Adipose tissue (tissue), 3 donors: ENCODE data around the gene FBLN1. TPM values are rescaled to one million over a fixed set of nuclear protein-coding genes. Genes with fewer than 3 reads are reported as not detected.
"Not testable (repeated sequence)": the region's sequence is repeated elsewhere in the genome, so short reads cannot be mapped to it uniquely, and the experiment has no call there.

Experiments
- H3K27ac ChIP-seq: one replicate; pipeline ENCODE4 v1.5.1; 2013; ENCODE audit warnings: low read depth, low read length
- whole genome bisulfite sequencing, 3 donors: extraction: QIAGEN DNeasy Blood & Tissue Kit; methylation state at CpG; one replicate each; pipeline ENCODE4 v1.1.7; 2013; 5-methylcytosine and 5-hydroxymethylcytosine counted together
- polyA plus RNA-seq, 3 donors: library from polyadenylated mRNA; stranded (reverse); fragments of 200-250 nt; gene quantifications; one replicate each; pipeline ENCODE4 v1.2.3, GENCODE V29; 2013
- donor health status: healthy with polysubstance abuse.
- donor health status: Bipolar disorder and iron deficiency.
- donor health status: healthy.

The FBLN1 gene
- polyA plus RNA-seq, 3 donors = 33.2 to 280 (median 121) TPM

DNA sequence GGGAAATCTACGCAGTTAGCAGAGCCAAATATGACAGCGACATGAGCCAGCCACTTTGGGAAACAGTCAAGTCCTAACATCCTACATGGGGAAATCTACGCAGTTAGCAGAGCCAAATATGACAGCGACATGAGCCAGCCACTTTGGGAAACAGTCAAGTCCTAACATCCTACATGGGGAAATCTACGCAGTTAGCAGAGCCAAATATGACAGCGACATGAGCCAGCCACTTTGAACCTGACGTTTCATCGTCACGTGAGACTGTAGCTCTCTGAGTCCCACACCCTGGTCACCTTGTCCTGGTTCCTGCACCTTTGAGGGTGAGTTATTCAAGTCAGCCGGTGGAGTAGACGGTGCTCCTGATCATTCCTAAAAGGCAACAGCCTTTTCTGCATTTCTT is 105.4 kb downstream of the FBLN1 start:
- H3K27ac ChIP-seq = not testable (repeated sequence)
- 66 to 73% (median 68%) methylated on average over 9 to 11 of the region's 11 CpGs for WGBS, 3 donors

DNA sequence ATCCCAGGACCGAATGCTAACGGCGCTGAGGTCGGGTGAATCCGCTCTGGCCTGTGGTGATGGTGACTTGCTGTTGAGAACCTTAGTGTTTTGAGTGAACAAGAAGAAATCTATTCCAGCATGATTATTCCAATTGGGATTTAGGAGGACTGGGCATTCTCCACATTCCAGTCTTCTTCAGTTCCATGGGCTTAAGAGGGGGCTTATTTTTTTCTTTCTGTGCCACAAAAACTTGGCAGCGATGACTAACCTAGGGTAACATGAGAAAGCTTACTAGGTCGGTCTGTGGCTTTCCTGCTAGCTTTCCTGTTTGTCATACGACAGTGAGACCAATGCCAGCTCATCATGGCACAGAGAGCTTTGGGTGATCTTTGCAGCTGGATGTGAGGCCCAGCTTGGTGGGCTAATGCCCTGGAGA is 106.1 kb downstream of the FBLN1 start:
- WGBS, 3 donors = 59 to 73% (median 60%) methylated on average over 8 of the region's 8 CpGs
- no peak overlapping the region for H3K27ac ChIP-seq

DNA sequence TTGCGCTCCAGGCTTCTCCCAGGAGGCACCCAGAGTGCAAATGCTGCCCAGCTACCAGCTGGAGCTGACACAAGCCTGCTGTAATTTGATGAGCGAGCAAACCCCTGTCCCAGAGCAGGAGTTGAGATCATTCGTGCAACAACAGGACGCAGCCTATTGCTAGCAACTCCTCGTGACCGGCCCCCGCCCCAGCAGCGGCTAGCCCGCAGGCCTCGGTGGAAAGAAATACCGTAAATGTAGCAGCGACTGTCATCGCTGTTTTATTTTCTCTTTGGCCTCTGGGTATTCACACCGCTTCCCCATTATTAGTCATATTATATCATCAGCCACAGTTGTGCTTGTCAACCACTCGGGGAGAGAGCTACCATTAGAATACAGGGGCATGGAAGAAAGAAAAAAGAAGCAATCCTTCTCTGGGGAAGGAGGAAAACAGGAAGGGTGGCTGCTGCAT is 109.8 kb downstream of the FBLN1 start:
- H3K27ac ChIP-seq = no peak overlapping the region
- WGBS, 3 donors = 34 to 66% (median 43%) methylated on average over 15 of the region's 15 CpGs

DNA sequence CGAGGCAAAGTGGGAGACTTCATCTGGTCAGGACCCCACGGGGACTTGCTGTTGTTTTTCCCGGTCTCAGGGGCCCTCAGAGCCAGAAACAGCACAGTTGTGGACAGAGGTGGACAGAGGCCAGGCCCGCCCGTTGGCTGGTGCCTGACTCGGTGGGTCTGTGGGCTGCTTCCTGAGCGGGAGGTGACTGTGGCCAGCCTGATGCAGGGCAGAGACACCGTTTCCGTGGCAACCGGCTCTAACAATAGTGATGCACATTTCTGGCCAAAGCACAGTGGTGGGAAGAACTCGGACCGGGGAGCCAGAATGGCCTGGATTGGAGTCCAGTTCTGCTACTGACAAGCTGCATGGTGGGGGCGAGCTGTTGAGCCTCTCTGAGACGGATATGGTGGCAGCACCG is 110.3 kb downstream of the FBLN1 start:
- 60 to 71% (median 63%) methylated on average over 15 of the region's 15 CpGs for WGBS, 3 donors
- H3K27ac ChIP-seq = no peak overlapping the region

GRCh38 chr22:45615364-45615763 is 112.7 kb downstream of the FBLN1 start:
- no peak overlapping the region for H3K27ac ChIP-seq
- 72 to 78% (median 76%) methylated on average over 3 of the region's 3 CpGs for WGBS, 3 donors

GRCh38 chr22:45616432-45616831 is 113.7 kb downstream of the FBLN1 start:
- WGBS, 3 donors = 83 to 88% (median 86%) methylated on average over 2 of the region's 2 CpGs
- H3K27ac ChIP-seq = no peak overlapping the region

DNA sequence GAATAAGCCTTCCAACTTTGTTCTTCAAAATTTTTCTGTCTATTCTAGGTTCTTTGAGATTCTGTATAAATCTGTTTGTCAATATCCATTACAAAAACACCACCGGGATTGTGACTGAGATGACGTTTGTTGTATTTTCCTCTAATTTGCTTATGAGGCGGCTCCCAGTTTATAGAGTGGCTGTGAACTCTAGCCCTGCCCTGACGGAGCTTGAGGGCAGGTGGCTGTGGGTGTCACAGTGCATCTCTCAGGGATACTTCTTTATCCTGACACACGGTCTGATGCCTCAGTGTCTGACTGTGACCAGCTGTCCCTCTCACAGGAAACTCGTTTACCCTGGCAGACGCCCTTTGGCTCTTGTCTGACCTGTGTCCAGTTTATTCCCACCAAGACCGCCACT is 115.3 kb downstream of the FBLN1 start:
- no peak overlapping the region for H3K27ac ChIP-seq
- 58 to 74% (median 74%) methylated on average over 8 of the region's 8 CpGs for WGBS, 3 donors

DNA sequence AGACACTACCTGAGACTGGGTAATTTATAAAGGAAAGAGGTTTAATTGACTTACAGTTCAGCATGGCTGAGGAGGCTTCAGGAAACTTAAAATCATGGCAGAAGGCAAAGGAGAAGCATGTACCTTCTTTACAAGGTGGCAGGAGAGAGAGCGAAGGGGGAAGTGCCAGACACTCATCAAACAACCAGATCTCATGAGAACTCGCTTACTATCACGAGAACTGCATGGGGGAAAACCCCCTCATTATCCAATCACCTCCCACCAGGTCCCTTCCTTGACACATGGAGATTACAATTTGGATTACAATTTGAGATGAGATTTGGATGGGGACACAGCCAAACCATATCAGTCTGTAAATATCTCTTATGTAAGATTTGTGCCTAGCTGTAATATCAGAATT is 118.0 kb downstream of the FBLN1 start:
- no peak overlapping the region for H3K27ac ChIP-seq
- WGBS, 3 donors = 76 to 84% (median 81%) methylated on average over 3 of the region's 3 CpGs

DNA sequence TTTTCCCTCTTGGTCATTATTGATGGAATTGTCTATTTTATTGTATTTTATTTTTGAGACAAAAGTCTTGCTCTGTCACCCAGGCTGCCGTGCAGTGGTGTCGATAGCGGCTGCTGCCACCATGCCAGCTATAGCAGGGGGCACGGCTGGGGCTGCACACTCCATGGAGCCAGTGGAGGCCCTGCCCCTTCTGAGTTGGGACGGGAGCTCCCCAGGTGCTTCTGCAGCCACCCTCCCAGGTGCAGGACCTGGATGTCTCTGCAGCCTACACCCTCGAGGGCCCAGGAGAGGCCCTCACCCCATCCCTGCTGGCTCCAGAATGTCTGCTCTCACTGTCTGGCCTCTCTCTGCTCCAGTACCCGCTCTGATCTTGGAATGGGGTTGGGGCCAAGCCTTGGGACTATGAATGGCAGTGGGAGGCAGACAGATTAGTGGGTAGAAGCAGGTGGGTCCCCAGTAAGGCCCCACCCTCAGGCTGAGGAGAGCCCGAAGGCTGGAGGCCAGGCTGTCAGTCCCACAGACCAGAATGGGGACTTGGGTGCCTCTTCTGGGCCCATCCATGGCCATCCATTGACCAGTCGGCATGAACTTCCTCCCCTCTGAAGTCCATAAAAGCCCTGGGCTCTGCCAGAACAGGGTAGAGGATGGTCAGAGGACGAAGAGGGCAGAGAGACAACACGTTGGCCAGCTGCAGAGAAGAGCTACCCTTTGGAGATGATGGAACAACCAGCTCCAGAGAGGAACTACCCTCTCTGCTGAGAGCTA is 119.3 kb downstream of the FBLN1 start:
- H3K27ac ChIP-seq = no peak overlapping the region
- 76 to 91% (median 90%) methylated on average over 11 of the region's 11 CpGs for WGBS, 3 donors

GRCh38 chr22:45623464-45624145 is 120.9 kb downstream of the FBLN1 start:
- not testable (repeated sequence) for H3K27ac ChIP-seq
- WGBS, 3 donors = 80 to 87% (median 82%) methylated on average over 3 of the region's 3 CpGs

GRCh38 chr22:45626198-45626651 is 123.5 kb downstream of the FBLN1 start:
- H3K27ac ChIP-seq = no peak overlapping the region
- 42 to 69% (median 66%) methylated on average over 22 of the region's 22 CpGs for WGBS, 3 donors

DNA sequence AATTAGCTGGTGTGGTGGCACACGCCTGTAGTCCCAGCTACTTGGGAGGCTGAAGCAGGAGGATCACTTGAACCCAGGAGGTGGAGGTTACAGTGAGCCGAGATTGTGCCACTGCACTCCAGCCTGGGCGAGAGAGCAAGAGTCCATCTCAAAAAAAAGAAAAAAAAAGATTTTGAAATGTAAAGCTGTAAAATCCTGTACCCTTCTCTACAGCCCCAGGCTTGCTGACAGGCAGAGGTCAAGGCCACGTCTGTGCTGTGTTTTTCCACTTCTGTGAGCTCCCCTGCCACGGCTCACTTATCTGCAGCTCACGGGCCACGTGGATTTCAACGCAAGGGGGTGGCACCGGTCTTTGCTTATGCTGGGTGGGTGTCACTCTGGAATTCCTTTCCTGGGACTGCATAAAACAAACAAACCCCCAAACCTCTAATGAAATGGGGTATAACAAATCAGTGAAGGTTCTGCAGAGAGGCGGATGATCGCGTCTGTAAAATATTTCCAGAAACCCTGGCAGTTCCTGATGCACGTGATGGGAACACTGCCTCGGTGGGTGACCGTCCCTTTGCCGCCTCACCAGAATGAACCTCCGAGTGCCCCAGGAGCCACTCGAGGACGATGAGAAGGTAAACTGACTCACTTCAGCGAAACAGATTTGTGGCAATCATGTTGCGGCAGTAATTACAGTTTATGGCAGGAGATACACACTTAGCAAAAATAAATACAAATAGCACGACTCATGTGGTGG is 125.0 kb downstream of the FBLN1 start:
- 67 to 93% (median 92%) methylated on average over 22 of the region's 22 CpGs for WGBS, 3 donors

DNA sequence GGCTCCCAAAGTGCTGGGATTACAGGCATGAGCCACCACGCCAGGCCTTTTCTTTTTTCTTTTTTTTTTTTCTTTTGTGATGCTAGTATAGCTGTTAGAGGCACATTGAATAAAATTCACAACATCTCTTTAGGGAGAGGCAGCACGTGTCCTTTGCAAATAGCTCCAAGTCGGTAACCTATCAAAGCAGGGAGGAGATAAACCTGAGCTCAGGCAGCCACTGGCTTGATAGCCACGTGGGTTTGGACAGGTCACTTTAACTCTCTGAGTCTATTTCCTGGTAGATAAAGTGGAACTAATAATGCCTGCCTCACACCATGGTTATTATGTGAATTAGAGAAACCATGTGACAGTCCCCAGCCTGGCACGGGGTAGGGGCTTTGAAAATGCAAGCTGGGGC is 125.8 kb downstream of the FBLN1 start:
- no peak overlapping the region for H3K27ac ChIP-seq
- WGBS, 3 donors = 33 to 66% (median 64%) methylated on average over 5 of the region's 5 CpGs

More for the DNA sequence above, 125.0 kb downstream of the FBLN1 start:
- H3K27ac ChIP-seq = no peak overlapping the region

- H3K27ac ChIP-seq = no peak overlapping the region
- WGBS, 3 donors = 42 to 62% (median 62%) methylated on average over 15 of the region's 15 CpGs
These were observed 126.9 kb downstream of the FBLN1 start for GRCh38 chr22:45629469-45630089.

GRCh38 chr22:45630436-45630835 is 127.8 kb downstream of the FBLN1 start:
- 90 to 96% (median 96%) methylated on average over 15 of the region's 15 CpGs for WGBS, 3 donors
- H3K27ac ChIP-seq = no peak overlapping the region

GRCh38 chr22:45631140-45631840 is 128.6 kb downstream of the FBLN1 start:
- H3K27ac ChIP-seq = no peak overlapping the region
- 54 to 56% (median 56%) methylated on average over 12 of the region's 12 CpGs for WGBS, 3 donors

GRCh38 chr22:45631841-45632238 is 129.2 kb downstream of the FBLN1 start:
- WGBS, 3 donors = 80 to 89% (median 89%) methylated on average over 7 of the region's 7 CpGs
- H3K27ac ChIP-seq = no peak overlapping the region
